HCT116 (cell line): ENCODE data around the gene GNG10. TPM values are rescaled to one million over a fixed set of nuclear protein-coding genes. Genes with fewer than 3 reads are reported as not detected.

ENCODE experiments used
- ATAC-seq: fragments of 200-7000 bp; cut with Tn5 transposase; 2 replicates; pipeline ENCODE4 v1.9.1; 2020; ENCODE audit warnings: mild to moderate bottlenecking, moderate library complexity
- BruUV-seq: library from RNA; stranded (reverse); fragments of 400-500 nt; replicated peaks from 2 replicates; lab custom pipeline; 2021; lab: Mats Ljungman, UMichigan
- CTCF ChIA-PET: fragments of 300-600 bp; sonication (Branson Sonifier 250); formaldehyde crosslinking; loops from one replicate; lab custom pipeline; 2021; ENCODE audit warnings: antibody characterized with exemption; lab: Charles Lee
- POLR2A ChIA-PET: fragments of 300-600, 350-600 bp; sonication (Branson Sonifier 250); formaldehyde crosslinking; loops from one replicate; lab custom pipeline; 2021; ENCODE audit warnings: antibody characterized with exemption; lab: Charles Lee
- RAD21 ChIA-PET, 2 experiments: fragments of 300-600 bp; sonication (Branson Sonifier 250); formaldehyde crosslinking; loops; one replicate each; lab custom pipeline; 2023; ENCODE audit warnings: low total read pairs in 2 of 2; ENCODE audit not compliant: uncharacterized antibody in 2 of 2, unreplicated experiment in 2 of 2, low non-redundant PET in 1 of 2; lab: Charles Lee
- DNase-seq: peaks from one replicate; pipeline ENCODE4 v3.0.0-alpha.2; 2010; ENCODE audit warnings: low read depth, low spot score
- H2AFZ ChIP-seq: fragments of 200-600 bp; shearing (Covaris generic), sonication (generic); 2 replicates; pipeline ENCODE4 v1.6.1; 2017; ENCODE audit warnings: low read depth, mixed run types, mixed read lengths, antibody characterized with exemption, low read length; ENCODE audit not compliant: poor library complexity, severe bottlenecking
- H3K27ac ChIP-seq: 2 replicates; pipeline ENCODE4 v1.5.1; 2012; ENCODE audit warnings: low read depth, low read length
- H3K27me3 ChIP-seq: fragments of 200-600 bp; sonication (generic); 2 replicates; pipeline ENCODE4 v1.6.1; 2016; ENCODE audit warnings: mixed run types, low read length, mixed read lengths; ENCODE audit not compliant: insufficient read depth
- H3K36me3 ChIP-seq, 2 experiments: fragments of 200-500 bp in 1 of 2; fragments of 200-600 bp in 1 of 2; sonication (Bioruptor generic) in 1 of 2; sonication (generic) in 1 of 2; 2 replicates each; pipeline versions ENCODE4 v1.5.1 to v1.6.1; 2014 to 2016; ENCODE audit warnings: low read length in 2 of 2, inconsistent platforms in 1 of 2, mixed read lengths in 1 of 2, mixed run types in 1 of 2; ENCODE audit not compliant: insufficient read depth in 2 of 2, control insufficient read depth in 1 of 2
- H3K4me1 ChIP-seq, 2 experiments: fragments of 200-600 bp in 1 of 2; sonication (generic) in 1 of 2; 2 replicates each; pipeline versions ENCODE4 v1.5.1 to v1.6.1; 2012 to 2017; ENCODE audit warnings: low read length in 2 of 2, inconsistent platforms in 1 of 2, mild to moderate bottlenecking in 1 of 2, mixed read lengths in 1 of 2, mixed run types in 1 of 2, moderate library complexity in 1 of 2; ENCODE audit not compliant: insufficient read depth in 2 of 2, control insufficient read depth in 1 of 2
- H3K4me2 ChIP-seq: fragments of 200-600 bp; sonication (generic); 2 replicates; pipeline ENCODE4 v1.6.1; 2017; ENCODE audit warnings: mixed run types, low read length, mixed read lengths
- H3K4me3 ChIP-seq, 2 experiments: fragments of 200-600 bp in 1 of 2; sonication (generic) in 1 of 2; replicated peaks in 1 of 2; 2 replicates each; pipeline ENCODE4 v1.5.1; 2011 to 2016; ENCODE audit warnings: low read length in 2 of 2, control low read depth in 1 of 2, low read depth in 1 of 2, mild to moderate bottlenecking in 1 of 2, mixed read lengths in 1 of 2, mixed run types in 1 of 2
- H3K79me2 ChIP-seq: fragments of 200-600 bp; sonication (generic); 2 replicates; pipeline ENCODE4 v1.6.1; 2017; ENCODE audit warnings: mild to moderate bottlenecking, mixed run types, low read length, moderate library complexity, mixed read lengths; ENCODE audit not compliant: insufficient read depth
- H3K9ac ChIP-seq: fragments of 200-600 bp; sonication (generic); 2 replicates; pipeline ENCODE4 v1.6.1; 2016; ENCODE audit warnings: low read length, mixed read lengths
- H3K9me2 ChIP-seq: fragments of 200-600 bp; sonication (generic), shearing (Covaris generic); 2 replicates; pipeline ENCODE4 v1.6.1; 2017; ENCODE audit warnings: mixed run types, mild to moderate bottlenecking, moderate library complexity; ENCODE audit not compliant: insufficient read depth
- H3K9me3 ChIP-seq, 2 experiments: fragments of 200-500 bp in 1 of 2; fragments of 200-600 bp in 1 of 2; sonication (Bioruptor generic) in 1 of 2; sonication (generic) in 1 of 2; 2 replicates each; pipeline ENCODE4 v1.6.1; 2014 to 2017; ENCODE audit warnings: low read length in 2 of 2, mixed read lengths in 2 of 2, inconsistent platforms in 1 of 2, low read depth in 1 of 2, mild to moderate bottlenecking in 1 of 2, mixed run types in 1 of 2, moderate library complexity in 1 of 2; ENCODE audit not compliant: control insufficient read depth in 1 of 2, insufficient read depth in 1 of 2
- H4K20me1 ChIP-seq: fragments of 200-600 bp; sonication (generic), shearing (Covaris generic); 2 replicates; pipeline ENCODE4 v1.6.1; 2017; ENCODE audit warnings: mixed run types, mild to moderate bottlenecking, moderate library complexity; ENCODE audit not compliant: insufficient read depth
- EGR1 ChIP-seq: IDR thresholded peaks from 2 replicates; pipeline ENCODE4 v1.6.1; 2012; ENCODE audit warnings: low read depth
- ELF1 ChIP-seq: IDR thresholded peaks from 2 replicates; pipeline ENCODE4 v1.6.1; 2012; ENCODE audit warnings: low read depth, borderline replicate concordance
- EZH2 ChIP-seq: fragments of 200-600 bp; sonication (generic); IDR thresholded peaks from 2 replicates; pipeline ENCODE4 v1.6.1; 2017; ENCODE audit warnings: antibody characterized with exemption, mixed run types
- EZH2phosphoT487 ChIP-seq: fragments of 200-600 bp; IDR thresholded peaks from 2 replicates; pipeline ENCODE4 v1.6.1; 2018; ENCODE audit warnings: antibody characterized with exemption, borderline replicate concordance
- JUND ChIP-seq: IDR thresholded peaks from 2 replicates; pipeline ENCODE4 v1.6.1; 2012
- POLR2A ChIP-seq: IDR thresholded peaks from 2 replicates; pipeline ENCODE4 v1.7.0; 2011; ENCODE audit warnings: borderline replicate concordance; ENCODE audit not compliant: insufficient read depth, insufficient read length; ENCODE audit errors: extremely low read depth
- POLR2AphosphoS5 ChIP-seq: IDR thresholded peaks from 2 replicates; pipeline ENCODE4 v1.6.1; 2011; ENCODE audit warnings: mild to moderate bottlenecking, low read depth, low read length, moderate library complexity
- RAD21 ChIP-seq: IDR thresholded peaks from 2 replicates; pipeline ENCODE4 v1.6.1; 2012; ENCODE audit warnings: low read depth, mild to moderate bottlenecking
- SP1 ChIP-seq: IDR thresholded peaks from 2 replicates; pipeline ENCODE4 v1.6.1; 2012; ENCODE audit warnings: low read depth
- SRF ChIP-seq: IDR thresholded peaks from 2 replicates; pipeline ENCODE4 v1.6.1; 2012; ENCODE audit warnings: low read depth
- TCF7L2 ChIP-seq: IDR thresholded peaks from 2 replicates; pipeline ENCODE4 v1.7.0; 2011; ENCODE audit warnings: borderline replicate concordance, inconsistent platforms; ENCODE audit not compliant: insufficient read depth, insufficient read length; ENCODE audit errors: extremely low read depth
- YY1 ChIP-seq: IDR thresholded peaks from 2 replicates; pipeline ENCODE4 v1.6.1; 2011; ENCODE audit warnings: low read length, low read depth, moderate library complexity, mild to moderate bottlenecking; ENCODE audit not compliant: insufficient replicate concordance; ENCODE audit errors: extremely low read depth
- ZBTB33 ChIP-seq: IDR thresholded peaks from 2 replicates; pipeline ENCODE4 v1.6.1; 2011; ENCODE audit warnings: mild to moderate bottlenecking, low read length, moderate library complexity; ENCODE audit not compliant: insufficient replicate concordance; ENCODE audit errors: extremely low read depth
- ZNF274 ChIP-seq: fragments of 200-500 bp; sonication (Bioruptor generic); IDR thresholded peaks from 2 replicates; pipeline ENCODE4 v1.6.1; 2014; ENCODE audit warnings: mild to moderate bottlenecking, low read depth, low read length, inconsistent platforms
- intact Hi-C: fragments of 100-400 bp; cut with micrococcal nuclease; formaldehyde crosslinking; loops from 2 replicates; pipeline ENCODE4 v1.10.0; 2022
- total RNA-seq: library from RNA; stranded (reverse); gene quantifications from one replicate; pipeline ENCODE4 v1.2.1, GENCODE V29; 2021; ENCODE audit not compliant: unreplicated experiment
- TF ChIP-seq, protein P1 (sequence below): IDR thresholded peaks from 2 replicates; pipeline ENCODE4 v1.6.1; 2012
- TF ChIP-seq, protein P2 (sequence below): IDR thresholded peaks from 2 replicates; pipeline ENCODE4 v1.6.1; 2012
- TF ChIP-seq, protein P3 (sequence below): IDR thresholded peaks from 2 replicates; pipeline ENCODE4 v1.6.1; 2012; ENCODE audit warnings: low read depth

Gene GNG10
- total RNA-seq, 1 experiment from 2014 or later = 46.8 TPM

- POLR2A ChIA-PET = no interaction called here
- H3K9ac ChIP-seq = no peak overlapping the region
Observed at GRCh38 chr9:111633389-111633736, 28.0 kb upstream of the GNG10 start.

More at GRCh38 chr9:111633389-111633736, 28.0 kb upstream of the GNG10 start:
- DNase-seq = no peak
- ChIA-PET RAD21 (no interaction called here), CTCF (interaction anchor here (1.0 kb wide), 1 partner anchor 12 kb away, joined by 3 read pairs; no protein-coding TSS in a partner anchor)
- ATAC-seq = no peak
- Histone ChIP-seq H3K4me1 (peaks cover 2 to 17% of the 10 kb centered on the region in 2 experiments; a peak in 2 of 4 replicates), H3K4me2 (no peak overlapping the region), H4K20me1 (peaks cover 13% of the 10 kb centered on the region; the same call in 1 of the 2 replicates), H3K9me3 (no peaks in the 10 kb centered on the region), H3K4me3 (no peak overlapping the region), H3K27ac (no peak overlapping the region), H2AFZ (no peak overlapping the region), H3K79me2 (peaks cover 71% of the 10 kb centered on the region), H3K27me3 (no peaks in the 10 kb centered on the region), H3K36me3 (0 out of 4 replicates have a peak, but pooled peaks cover 0 to 11% of the 10 kb centered on the region in 2 experiments), H3K9me2 (no peaks in the 10 kb centered on the region)
- no TSS peak for BruUV-seq
- intact Hi-C loops = loop anchor here (5.0 to 10.0 kb wide), 2 partner anchors 441 to 699 kb away; partner anchors contain the start of gene PTBP3
- TF ChIP-seq, protein P1, sequence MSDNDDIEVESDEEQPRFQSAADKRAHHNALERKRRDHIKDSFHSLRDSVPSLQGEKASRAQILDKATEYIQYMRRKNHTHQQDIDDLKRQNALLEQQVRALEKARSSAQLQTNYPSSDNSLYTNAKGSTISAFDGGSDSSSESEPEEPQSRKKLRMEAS = no peak
- TF ChIP-seq EZH2phosphoT487 (no peak), ELF1 (no peak), POLR2AphosphoS5 (no peak), SRF (no peak), ZNF274 (no peak), EZH2 (no peak), TCF7L2 (no peak), RAD21 (no peak), EGR1 (no peak), SP1 (no peak), ZBTB33 (no peak), POLR2A (no peak), YY1 (no peak), JUND (no peak)
- TF ChIP-seq, protein P2, sequence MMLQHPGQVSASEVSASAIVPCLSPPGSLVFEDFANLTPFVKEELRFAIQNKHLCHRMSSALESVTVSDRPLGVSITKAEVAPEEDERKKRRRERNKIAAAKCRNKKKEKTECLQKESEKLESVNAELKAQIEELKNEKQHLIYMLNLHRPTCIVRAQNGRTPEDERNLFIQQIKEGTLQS = no peak
- TF ChIP-seq, protein P3, sequence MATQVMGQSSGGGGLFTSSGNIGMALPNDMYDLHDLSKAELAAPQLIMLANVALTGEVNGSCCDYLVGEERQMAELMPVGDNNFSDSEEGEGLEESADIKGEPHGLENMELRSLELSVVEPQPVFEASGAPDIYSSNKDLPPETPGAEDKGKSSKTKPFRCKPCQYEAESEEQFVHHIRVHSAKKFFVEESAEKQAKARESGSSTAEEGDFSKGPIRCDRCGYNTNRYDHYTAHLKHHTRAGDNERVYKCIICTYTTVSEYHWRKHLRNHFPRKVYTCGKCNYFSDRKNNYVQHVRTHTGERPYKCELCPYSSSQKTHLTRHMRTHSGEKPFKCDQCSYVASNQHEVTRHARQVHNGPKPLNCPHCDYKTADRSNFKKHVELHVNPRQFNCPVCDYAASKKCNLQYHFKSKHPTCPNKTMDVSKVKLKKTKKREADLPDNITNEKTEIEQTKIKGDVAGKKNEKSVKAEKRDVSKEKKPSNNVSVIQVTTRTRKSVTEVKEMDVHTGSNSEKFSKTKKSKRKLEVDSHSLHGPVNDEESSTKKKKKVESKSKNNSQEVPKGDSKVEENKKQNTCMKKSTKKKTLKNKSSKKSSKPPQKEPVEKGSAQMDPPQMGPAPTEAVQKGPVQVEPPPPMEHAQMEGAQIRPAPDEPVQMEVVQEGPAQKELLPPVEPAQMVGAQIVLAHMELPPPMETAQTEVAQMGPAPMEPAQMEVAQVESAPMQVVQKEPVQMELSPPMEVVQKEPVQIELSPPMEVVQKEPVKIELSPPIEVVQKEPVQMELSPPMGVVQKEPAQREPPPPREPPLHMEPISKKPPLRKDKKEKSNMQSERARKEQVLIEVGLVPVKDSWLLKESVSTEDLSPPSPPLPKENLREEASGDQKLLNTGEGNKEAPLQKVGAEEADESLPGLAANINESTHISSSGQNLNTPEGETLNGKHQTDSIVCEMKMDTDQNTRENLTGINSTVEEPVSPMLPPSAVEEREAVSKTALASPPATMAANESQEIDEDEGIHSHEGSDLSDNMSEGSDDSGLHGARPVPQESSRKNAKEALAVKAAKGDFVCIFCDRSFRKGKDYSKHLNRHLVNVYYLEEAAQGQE = no peak
